ENCODE data around the gene TRDMT1.
A peak's percentile ranks its signal among the peaks of the same experiment; 100 is the strongest.

Gene TRDMT1, protein sequence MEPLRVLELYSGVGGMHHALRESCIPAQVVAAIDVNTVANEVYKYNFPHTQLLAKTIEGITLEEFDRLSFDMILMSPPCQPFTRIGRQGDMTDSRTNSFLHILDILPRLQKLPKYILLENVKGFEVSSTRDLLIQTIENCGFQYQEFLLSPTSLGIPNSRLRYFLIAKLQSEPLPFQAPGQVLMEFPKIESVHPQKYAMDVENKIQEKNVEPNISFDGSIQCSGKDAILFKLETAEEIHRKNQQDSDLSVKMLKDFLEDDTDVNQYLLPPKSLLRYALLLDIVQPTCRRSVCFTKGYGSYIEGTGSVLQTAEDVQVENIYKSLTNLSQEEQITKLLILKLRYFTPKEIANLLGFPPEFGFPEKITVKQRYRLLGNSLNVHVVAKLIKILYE
- 12.9 to 83.1 (median 25.5) reads per million in 9 experiments for total RNA-seq

DNA sequence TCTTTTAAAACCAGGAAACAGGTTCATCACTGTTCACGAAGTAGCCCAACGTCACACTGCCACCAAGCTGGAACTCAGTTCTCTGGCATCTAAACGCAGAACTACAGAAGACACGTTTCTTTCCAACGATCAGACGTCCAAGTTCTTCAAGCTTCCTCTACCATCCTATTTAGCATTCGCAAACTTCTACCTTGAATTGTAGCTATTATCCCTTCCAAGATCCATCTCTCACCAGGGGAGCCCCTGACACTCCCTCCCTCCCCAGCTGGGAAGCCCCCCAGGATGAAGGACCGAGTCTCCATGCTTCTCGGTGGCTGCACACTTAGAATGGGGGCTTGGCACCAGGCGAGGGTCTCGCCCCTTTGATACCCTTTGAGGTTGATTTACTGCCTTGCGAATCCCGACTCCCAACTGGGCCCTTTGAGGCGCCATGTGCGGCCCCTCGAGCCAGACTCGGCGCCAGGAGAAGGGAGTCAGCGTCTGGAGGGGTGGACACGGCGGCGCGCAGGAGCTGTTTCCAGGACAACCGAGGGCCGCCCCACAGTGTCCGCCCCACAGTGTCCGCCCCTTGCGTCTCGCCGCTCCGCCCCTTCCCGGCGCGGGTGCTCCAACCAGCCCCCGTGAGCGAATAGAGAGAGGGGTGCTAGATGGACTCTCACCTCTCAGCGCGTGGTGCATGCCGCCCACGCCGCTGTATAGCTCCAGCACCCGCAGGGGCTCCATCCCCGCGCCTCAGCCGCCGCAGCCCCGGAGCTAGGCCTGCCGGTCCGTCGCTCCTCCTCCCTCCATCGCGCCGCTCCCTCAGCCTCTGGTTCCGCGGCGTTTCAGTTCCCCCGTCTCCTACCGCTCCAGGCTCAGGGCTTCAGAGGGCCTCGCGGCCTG lies at the start of gene TRDMT1:
Gene TRDMT1, minus strand, starts transcription at position 761 of the 882 bp plus-strand sequence. Its CDS starts 38 bp downstream, at position 723.
- ATAC-seq (replicated peaks) (peak; percentile 79), DNase-seq (peak; percentile 74 to 80 (median 78))
- Mint-ChIP-seq H3K36me3 (ENCODE audit: insufficient read depth) (peaks cover 18% of the 10 kb centered on the region), H3K9me3 (no peaks in the 10 kb centered on the region), H3K27ac (peak within 1 kb of the TSS; percentile 99 to 100), H3K27me3 (no peaks in the 10 kb centered on the region), H3K4me3 (peak within 1 kb of the TSS; percentile 97 to 98), H3K4me1 (ENCODE audit: low read depth in 2 of 2) (peaks cover 20 to 27% of the 10 kb centered on the region in 2 donors)

DNA sequence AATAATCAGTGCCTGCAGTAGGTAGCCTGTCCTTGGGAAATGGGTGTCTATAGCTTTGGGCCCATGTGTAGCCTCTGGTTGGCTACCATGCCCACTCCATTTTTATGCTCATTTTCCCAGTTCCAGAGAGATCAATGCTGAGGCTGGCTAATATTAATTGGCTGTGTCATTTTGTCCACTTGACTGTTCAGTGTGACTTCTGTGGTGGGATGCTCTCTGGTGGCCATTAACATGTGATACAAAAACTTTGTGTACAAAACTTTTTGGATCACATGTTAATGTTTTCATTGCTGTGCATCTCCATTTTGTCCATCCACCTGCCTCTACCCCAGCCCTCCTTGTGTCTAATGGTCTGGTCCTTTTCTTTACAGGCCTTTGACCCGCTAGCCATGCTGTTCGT lies 49.3 kb upstream of the TRDMT1 start:
- ATAC-seq (replicated peaks) (no peak), DNase-seq (no peak)
- Mint-ChIP-seq H3K4me1 (ENCODE audit: low read depth in 2 of 2) (no peaks in the 10 kb centered on the region), H3K27me3 (no peaks in the 10 kb centered on the region), H3K27ac (no peak overlapping the region), H3K4me3 (no peak overlapping the region), H3K36me3 (ENCODE audit: insufficient read depth) (no peaks in the 10 kb centered on the region), H3K9me3 (no peaks in the 10 kb centered on the region)

DNA sequence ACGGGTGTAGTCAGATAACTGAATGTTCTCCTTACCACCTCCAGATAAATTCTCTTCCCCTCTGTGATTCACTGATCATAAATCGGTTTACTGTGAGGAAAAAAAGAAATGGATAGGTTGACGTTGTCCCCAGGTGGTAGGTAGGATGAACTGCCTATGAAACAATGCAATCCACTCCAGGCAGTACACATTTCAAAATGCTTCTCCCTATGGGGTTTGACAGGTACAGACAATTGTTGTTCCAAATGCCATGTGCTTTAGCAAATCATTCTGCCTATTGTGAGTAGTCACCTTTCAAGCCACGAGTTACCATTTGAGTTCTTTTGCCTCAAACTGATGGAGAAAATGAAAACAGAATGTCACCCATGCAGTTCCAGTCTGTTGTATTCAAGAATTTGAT lies 48.3 kb upstream of the TRDMT1 start:
- Mint-ChIP-seq H3K9me3 (no peaks in the 10 kb centered on the region), H3K36me3 (ENCODE audit: insufficient read depth) (no peaks in the 10 kb centered on the region), H3K27me3 (no peaks in the 10 kb centered on the region), H3K4me1 (ENCODE audit: low read depth in 2 of 2) (no peaks in the 10 kb centered on the region), H3K4me3 (no peak overlapping the region), H3K27ac (no peak overlapping the region)
- ATAC-seq (replicated peaks): peak; percentile 61
- DNase-seq: no peak

DNA sequence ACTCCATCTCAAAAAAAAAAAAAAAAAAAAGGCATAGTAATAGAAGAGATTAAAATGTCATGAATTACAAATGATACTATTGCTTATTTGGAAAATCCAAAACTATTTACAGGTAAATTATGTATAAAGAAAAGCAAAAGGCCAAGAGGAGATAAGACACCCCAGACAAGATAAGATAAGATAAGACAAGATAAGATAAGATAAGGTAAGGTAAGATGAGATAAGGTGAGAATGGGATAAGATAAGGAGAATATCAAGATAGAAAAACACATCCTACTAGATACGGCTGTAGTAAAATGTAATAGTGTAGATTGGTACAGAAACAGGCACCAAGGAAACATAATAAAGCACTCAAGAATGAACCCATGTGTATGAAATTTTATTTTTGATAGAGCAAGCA lies 47.5 kb upstream of the TRDMT1 start:
- Mint-ChIP-seq H3K9me3 (no peaks in the 10 kb centered on the region), H3K4me1 (ENCODE audit: low read depth in 2 of 2) (no peaks in the 10 kb centered on the region), H3K27ac (no peak overlapping the region), H3K36me3 (ENCODE audit: insufficient read depth) (no peaks in the 10 kb centered on the region), H3K27me3 (no peaks in the 10 kb centered on the region), H3K4me3 (no peak overlapping the region)
- DNase-seq: no peak
- no peak for ATAC-seq (replicated peaks)

DNA sequence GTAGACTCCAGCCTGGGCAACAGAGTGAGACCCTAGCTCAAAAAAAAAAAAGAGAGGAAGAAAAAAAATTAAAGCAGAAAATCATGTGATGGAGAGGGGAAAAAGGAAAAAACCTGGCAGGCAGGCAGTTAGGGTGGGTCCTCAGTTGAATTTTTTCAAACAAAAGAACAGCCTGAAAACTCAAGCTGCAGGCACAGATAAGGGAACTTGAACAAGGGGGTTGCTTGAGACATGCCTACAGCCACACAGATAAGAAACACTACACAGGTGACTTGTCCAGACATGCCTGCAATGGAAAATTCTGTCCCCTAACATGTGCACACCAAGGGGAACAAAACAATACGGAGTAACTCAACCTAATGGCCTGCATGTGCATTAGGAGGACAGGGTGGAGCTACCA lies 45.7 kb upstream of the TRDMT1 start:
- Mint-ChIP-seq H3K4me3 (no peak overlapping the region), H3K36me3 (ENCODE audit: insufficient read depth) (no peaks in the 10 kb centered on the region), H3K27ac (peak overlapping the region in 1 of 2 donors; percentile 13), H3K9me3 (no peaks in the 10 kb centered on the region), H3K27me3 (no peaks in the 10 kb centered on the region), H3K4me1 (ENCODE audit: low read depth in 2 of 2) (no peaks in the 10 kb centered on the region)
- DNase-seq (no peak), ATAC-seq (replicated peaks) (no peak)

DNA sequence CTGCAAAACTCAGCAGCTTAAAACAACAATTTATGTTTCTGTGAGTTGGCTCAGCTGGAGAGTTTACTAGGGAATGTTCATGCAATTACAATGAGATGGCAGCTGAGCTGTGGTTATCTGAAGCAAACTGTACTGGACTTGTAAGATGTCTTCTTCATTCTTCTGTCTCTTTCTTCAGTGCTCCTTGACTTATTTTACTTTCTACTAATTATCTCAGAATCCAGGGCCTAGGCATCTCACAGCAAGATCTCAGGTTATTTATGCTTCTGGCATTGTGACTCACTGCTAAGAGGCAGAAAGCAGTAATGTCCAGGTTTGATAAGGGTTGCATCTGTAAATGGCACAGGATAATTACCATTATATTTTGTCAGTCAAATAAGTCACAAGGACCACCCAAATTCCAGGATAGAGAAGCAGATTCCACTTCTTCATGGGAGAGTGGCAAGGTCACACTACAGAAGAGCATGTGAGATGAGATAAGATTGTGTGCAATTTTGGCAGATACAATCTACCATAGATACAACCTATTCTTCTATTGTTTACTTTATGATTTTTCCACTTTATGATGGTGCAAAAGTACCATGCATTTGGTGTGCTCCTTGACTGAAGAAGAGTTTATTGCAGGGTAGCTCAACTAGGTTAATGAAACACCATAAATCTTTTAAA lies 43.4 kb upstream of the TRDMT1 start:
- H3K9me3 Mint-ChIP-seq: no peaks in the 10 kb centered on the region
- H3K27ac Mint-ChIP-seq: no peak overlapping the region
- H3K4me1 Mint-ChIP-seq (ENCODE audit: low read depth in 2 of 2): peaks cover 0 to 4% of the 10 kb centered on the region in 2 donors
- H3K36me3 Mint-ChIP-seq (ENCODE audit: insufficient read depth): peaks cover 8% of the 10 kb centered on the region
- ATAC-seq (replicated peaks) (no peak), DNase-seq (no peak)
- H3K27me3 Mint-ChIP-seq: no peaks in the 10 kb centered on the region
- no peak overlapping the region for H3K4me3 Mint-ChIP-seq

DNA sequence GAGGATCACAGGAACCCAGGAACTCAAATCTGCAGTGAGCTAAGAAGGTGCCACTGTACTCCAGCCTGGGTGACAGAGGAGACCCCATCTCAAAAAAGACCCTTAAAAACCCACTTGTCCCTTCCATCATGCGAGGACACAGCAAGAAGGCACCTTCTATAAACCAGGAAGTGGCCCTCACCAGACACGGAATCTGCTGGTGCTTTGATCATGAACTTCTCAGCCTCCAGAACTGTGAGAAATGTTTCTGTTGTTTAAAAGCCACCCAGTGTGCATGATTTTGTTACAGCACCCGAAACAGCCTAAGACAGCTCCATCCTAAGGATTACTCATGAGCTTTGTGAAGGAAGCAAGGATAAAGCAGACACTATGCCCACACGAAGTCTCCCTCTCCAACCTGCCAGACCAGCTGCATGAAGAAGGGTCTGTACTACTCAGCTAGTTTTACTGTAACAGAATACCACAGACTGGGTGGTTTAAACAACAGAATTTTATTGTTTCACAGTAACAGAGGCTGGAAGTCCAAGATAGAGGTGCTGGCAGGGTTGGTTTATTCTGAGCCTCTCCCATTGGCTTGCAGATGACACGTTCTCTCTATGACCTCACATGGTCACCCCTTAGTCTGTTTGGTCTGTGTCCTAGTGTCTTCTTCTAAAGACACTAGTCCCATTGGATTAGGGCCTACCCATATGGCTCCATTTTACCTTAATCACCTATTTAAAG lies 40.3 kb upstream of the TRDMT1 start:
- DNase-seq (no peak), ATAC-seq (replicated peaks) (no peak)
- Mint-ChIP-seq H3K4me1 (ENCODE audit: low read depth in 2 of 2) (peaks cover 2 to 4% of the 10 kb centered on the region in 2 donors), H3K27ac (peak overlapping the region in 1 of 2 donors; percentile 93), H3K36me3 (ENCODE audit: insufficient read depth) (peaks cover 39% of the 10 kb centered on the region), H3K9me3 (no peaks in the 10 kb centered on the region), H3K27me3 (no peaks in the 10 kb centered on the region), H3K4me3 (no peak overlapping the region)

DNA sequence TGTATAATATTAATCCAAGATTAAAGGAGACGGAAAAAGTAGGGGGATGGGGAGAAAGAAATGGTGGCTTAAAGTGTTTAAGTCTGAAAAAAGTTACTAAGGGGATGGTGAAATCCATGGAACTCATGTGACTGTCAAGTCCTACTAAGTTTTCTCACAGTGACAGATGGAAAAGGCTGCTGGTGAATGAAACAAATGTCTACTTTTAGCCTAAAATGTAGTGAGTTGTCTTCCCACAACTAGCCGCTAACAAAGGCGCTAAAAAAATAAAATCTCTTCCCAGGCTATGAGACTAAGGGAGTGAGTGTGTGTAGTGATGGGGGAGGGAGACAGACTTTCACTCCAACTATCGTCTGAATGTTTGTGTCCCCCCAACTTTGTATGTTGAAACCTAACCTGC lies 39.1 kb upstream of the TRDMT1 start:
- no peak for ATAC-seq (replicated peaks)
- Mint-ChIP-seq H3K36me3 (ENCODE audit: insufficient read depth) (peaks cover 50% of the 10 kb centered on the region), H3K4me3 (no peak overlapping the region), H3K9me3 (no peaks in the 10 kb centered on the region), H3K27ac (peak overlapping the region; percentile 72 to 93), H3K4me1 (ENCODE audit: low read depth in 2 of 2) (peaks cover 4 to 11% of the 10 kb centered on the region in 2 donors), H3K27me3 (no peaks in the 10 kb centered on the region)
- no peak for DNase-seq

DNA sequence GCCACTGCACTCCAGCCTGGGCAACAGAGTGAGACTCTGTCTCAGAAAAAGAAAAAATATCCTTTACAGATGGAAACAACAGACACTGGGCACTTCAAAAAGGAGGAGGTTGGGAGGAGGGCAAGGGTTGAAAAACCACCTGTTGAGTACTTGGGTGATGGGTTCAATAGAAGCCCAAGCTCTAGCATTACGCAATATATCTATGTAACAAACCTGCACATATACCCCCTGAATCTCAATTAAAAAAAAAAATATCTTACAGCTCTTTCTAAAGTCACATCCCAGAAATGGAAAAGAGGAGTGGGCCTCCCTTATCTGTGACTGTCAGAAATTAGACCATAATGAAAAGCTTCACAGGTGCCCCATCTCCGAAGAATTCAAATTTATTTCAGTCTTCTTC lies 38.6 kb upstream of the TRDMT1 start:
- ATAC-seq (replicated peaks) (no peak), DNase-seq (no peak)
- H3K27ac Mint-ChIP-seq: peak overlapping the region; percentile 72 to 93
- H3K4me1 Mint-ChIP-seq (ENCODE audit: low read depth in 2 of 2): peaks cover 6 to 14% of the 10 kb centered on the region in 2 donors
- H3K4me3 Mint-ChIP-seq: no peak overlapping the region
- H3K36me3 Mint-ChIP-seq (ENCODE audit: insufficient read depth): peaks cover 56% of the 10 kb centered on the region
- H3K9me3 Mint-ChIP-seq: no peaks in the 10 kb centered on the region
- H3K27me3 Mint-ChIP-seq: no peaks in the 10 kb centered on the region

DNA sequence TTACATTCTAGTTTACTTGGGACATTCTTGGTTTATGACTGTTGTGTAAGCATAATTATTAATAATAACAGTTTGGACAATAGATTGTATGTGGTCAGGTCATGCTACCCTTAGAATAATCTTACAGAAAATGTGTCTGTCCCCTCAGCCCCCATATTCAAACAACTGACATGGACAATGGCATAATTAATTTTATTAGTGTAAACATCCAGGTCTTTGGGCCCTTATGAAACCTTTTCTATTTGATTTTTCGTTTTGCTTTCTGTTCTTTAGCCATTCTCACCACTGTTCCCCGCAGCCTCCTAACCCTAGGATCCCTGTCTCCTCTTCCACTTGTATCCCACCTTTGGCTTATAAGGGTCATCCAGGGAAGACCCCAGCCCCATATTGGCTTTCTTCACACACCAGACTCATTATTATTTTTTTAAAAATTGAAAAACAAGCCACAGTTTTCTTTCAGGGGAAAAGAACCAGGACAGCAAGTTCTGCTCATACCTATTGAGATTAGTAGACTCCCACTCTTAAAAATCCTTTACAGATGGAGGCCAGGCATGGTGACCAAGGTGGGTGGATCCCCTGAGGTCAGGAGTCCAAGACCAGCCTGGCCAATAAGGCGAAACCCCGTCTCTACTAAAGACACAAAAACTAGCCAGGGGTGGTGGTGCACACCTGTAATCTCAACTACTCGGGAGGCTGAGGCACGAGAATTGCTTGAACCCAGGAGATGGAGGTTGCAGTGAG lies 38.0 kb upstream of the TRDMT1 start:
- Mint-ChIP-seq H3K27me3 (no peaks in the 10 kb centered on the region), H3K27ac (peak overlapping the region; percentile 72 to 93), H3K9me3 (no peaks in the 10 kb centered on the region), H3K4me3 (peak overlapping the region in 1 of 2 donors; percentile 48), H3K36me3 (ENCODE audit: insufficient read depth) (peaks cover 61% of the 10 kb centered on the region), H3K4me1 (ENCODE audit: low read depth in 2 of 2) (peaks cover 9 to 20% of the 10 kb centered on the region in 2 donors)
- ATAC-seq (replicated peaks): peak; percentile 7
- no peak for DNase-seq

DNA sequence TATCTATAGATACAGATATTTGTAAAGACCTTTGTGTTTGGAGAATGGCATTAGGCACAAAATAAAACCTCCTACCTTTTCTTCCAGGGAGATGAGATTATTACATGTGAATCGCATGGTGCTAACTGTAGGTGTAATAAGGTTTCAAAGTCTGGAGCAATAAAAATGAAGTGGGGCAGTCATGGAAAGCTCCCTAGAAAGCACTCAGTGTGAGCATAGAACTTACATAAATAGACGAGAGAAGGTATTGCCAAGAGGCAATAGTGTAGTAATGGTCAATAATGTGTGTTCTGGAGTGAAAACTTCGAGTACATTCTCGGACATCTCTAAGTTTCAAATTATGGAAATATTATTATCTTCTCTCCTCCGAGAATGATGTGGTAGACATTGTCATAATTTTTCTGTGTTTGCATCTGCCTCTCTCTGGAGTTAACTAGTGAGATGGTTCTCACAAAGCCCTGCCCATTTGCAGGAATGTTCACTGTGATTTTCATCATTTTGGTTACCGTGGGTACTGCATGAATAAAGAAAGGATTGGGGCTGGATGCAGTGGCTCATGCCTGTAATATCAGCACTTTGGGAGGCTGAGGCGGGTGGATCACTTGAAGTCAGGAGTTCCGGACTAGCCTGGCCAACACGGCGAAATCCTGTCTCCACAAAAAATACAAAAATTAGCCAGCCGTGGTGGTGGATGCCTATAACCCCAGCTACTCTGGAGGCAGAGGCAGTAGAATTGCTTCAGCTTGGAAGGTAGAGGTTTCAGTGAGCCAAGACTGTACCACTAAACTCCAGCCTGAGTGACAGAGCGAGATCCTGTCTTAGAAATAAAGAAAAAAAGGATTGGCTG lies 37.2 kb upstream of the TRDMT1 start:
- peaks cover 12 to 25% of the 10 kb centered on the region in 2 donors for H3K4me1 Mint-ChIP-seq (ENCODE audit: low read depth in 2 of 2)

More for the DNA sequence above, 37.2 kb upstream of the TRDMT1 start:
- Mint-ChIP-seq H3K27ac (peak overlapping the region; percentile 72 to 93), H3K36me3 (ENCODE audit: insufficient read depth) (peaks cover 70% of the 10 kb centered on the region), H3K27me3 (no peaks in the 10 kb centered on the region), H3K9me3 (no peaks in the 10 kb centered on the region), H3K4me3 (peak overlapping the region in 1 of 2 donors; percentile 23)
- DNase-seq (no peak), ATAC-seq (replicated peaks) (peak; percentile 28)

All from effector memory CD8-positive, alpha-beta T cell (primary cell).